Hematopoietic multipotent progenitor cell treated with erythropoietin and hydrocortisone succinate and interleukin-3 and kit ligand, for 4 days (in vitro differentiated cells): ENCODE data around the gene NOL7.

Experiments
- DNase-seq: peaks from one replicate; pipeline ENCODE4 v3.0.0-alpha.2; 2015

Gene NOL7

DNA sequence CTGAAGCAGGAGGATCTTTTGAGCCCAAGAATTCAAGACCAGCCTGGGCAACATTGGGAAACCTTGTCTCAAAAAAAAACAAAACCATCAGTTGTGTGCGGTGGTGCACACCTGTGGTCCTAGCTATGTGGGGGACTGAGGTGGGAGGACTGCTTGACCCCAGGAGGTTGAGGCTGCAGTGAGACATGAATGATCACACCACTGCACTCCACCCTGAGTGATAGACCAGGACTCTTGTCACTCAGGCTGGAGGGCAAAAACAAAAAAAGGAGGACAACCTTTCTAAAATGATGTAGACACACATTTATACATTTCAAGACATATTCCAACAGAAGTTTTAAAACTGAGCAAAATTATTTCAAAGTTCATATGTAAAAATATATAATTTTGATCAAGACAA lies 45.1 kb downstream of the NOL7 start:
- DNase-seq, result no peak

DNA sequence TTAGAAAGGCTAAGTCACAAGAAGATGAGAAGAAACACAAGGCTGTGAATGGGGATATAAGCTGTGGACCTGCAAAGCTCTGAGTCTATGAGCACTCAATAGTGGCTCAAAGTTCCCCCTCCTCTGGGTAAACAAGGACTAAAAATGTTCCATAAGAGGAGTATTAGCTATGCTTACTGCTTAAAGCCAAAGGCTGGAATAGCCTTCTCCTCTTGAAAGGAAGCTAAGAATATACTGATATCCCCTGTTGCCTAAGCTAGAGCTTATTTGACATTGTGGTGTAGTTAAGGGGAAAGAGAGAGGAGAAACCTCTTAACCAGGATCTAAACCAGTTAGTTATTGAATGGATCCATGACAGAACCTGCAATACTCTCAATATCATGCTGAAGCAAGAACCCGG lies 45.8 kb downstream of the NOL7 start:
- DNase-seq, result no peak

DNA sequence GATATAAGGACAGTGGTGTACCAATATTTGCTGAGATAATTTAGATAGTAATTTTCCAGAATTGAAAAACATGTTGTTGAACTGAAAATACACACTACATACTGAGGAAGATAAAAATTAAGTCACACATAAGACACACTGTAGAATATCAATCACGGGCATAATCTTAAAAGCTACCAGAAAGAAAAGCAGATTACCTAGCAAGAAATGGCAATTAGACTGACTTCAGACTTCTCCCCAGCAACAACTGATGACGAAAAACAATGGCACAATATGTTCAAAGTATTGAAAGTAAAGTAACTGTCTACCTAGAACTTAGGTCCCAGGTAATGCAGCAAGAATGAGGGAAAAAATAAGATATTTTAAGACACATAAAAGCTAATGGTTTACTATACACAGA lies 46.5 kb downstream of the NOL7 start:
- DNase-seq, result no peak

DNA sequence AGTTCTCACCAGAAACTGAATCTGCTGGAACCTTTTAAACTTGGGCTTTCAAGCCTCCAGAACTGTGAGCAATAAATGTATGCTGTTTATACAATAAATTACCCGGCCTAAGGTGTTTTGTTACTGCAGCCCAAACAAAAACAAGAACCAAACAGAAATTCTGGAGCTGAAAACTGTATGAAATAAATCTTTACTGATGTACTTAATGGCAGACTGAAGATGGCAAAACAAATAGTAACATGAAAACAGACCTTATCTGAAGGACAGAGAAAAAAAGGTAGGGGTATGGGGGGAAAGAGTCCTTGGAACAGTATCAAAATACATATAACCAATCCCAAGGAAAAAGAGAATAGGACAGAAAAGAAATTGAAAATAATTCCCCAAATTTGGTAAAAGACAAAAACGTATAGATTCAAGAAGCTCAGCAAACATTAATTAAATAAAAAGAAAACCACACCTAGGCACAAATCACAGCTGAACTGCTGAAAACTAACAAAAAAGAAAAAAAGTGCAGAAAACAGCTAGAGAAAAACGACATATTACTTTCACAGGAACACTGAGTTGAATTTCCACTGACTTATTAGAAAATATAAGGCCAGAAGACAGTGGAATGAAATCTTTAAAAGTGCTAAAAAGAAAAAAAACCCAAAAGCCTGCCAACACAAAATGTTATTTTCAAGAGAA lies 47.7 kb downstream of the NOL7 start:
- no peak for DNase-seq

DNA sequence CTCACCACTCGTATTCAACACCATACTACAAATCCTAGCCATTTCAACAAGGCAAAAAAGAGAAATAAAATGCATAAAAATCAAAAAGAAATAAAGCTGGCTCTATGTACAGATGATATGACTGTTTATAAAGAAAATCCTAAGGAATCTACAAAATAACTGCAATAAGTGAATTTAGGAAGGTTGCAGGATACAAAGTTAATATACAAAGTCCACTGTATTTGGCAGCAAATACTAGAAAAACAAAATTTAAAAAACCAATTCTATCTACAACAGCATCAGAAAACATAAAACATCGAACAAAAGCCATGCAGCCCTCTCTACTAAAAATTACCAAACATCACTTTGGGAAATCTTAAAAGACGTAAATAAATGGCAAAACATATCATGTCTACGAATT lies 48.9 kb downstream of the NOL7 start:
- no peak for DNase-seq

DNA sequence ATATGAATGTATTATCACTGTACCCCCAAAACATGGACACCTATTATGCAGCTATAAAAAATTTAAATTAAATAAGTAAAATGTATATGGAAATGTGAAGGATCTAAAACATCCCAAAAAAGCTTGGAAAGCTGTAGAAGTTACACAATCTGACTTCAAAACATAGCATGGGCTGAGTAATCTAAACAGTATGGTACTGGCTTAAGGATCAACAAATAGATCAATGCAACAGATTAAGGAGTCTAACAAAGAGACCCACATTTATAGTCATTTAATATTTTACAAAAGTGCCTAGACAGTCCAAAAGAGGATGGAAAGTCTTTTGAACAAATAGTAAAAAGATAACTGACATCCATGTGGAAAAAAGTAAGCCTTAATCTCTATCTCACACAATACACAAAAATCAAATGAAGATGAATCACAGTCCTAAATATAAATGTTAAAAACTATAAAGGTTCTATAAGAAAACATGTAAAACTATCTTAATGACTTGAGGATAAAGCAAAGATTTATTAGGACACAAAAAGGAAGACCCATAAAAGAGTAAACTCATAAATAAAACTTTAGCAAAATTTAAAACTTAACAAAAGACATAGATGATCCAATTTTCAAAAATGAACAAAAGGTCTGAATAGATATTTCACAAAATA lies 49.7 kb downstream of the NOL7 start:
- no peak for DNase-seq

DNA sequence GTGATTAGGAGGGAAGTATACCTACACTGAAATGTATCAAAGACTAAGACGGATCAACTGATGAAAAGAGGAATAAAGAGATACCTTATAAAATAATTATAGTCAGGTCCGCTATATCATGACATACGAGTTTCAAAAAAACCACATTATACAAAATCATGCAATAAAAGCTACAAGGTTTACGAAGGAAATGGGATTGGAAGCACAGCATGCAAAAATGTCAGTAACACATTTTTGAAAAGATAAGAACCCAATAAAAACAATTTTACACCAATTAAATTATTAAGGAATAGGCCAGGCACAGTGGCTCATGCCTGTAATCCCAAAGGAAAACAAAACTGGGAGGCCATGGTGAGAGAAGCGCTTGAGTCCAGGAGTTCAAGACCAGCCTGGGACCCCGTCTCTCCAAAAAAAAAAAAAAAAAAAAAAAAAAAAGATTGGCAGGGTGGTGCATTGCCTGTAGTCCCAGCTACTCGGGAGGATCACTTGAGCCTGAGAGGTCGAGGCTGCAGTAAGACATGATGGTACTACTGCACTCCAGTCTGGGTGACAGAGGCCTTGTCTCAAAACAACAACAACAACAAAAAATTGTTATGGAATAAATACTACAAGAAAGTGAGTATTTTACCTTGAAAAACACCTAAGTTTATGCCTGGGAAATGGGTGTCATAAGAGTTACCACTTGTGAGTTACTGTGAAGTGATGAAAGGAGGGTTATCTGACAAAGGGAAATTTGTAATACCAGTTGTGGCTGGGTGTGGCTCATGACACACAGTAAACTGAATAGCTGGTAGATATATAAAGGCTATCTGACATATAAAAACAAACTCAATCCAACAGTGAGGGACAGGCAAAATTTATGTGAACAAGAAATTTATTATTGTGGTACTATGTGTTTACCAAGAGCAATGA lies 51.3 kb downstream of the NOL7 start:
- peak; percentile 77 for DNase-seq

DNA sequence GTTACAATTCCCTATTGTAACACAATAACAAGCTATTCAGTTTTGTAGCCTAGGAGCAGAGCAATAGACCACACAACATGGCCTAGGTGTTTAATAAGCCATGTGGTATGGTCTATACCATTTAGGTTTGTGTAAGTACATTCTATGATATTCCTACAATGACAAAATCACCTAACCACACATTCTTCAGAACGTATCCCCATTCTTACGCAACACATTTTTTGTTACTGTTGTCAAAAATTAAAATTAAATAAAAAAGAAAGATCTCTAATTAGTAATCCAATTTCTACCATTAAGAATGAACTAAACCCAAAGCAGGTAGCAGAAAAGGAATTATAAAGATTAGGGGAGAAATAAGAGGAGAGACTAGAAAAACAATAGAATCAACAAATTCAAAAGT lies 52.5 kb downstream of the NOL7 start:
- no peak for DNase-seq

DNA sequence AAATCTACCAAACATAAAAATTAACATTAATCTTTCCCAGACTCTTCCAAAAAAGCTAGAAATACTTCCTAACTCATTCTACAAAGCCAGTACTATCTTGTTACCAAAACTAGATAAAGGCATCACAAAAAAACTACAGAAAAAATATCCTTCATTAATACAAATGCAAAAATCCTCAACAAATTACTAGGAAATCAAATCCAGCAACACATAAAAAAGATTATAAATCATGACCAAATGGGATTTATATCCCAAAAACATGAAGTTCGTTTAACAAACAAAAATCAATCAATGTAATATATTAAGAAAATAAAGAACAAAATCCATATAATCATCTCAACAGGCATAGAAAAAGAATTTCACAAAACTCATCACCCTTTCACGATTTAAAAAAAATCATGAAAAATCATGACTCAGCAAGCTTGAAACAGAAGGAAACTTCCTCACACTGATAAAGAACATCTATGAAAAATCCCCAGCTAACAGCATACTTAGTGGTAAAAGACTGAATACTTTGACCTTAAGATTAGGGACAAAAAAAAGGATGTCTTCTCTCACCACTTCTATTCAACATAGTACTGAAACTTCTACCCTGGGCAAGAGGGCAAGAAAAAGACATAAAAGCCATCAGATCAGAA lies 53.3 kb downstream of the NOL7 start:
- peak; percentile 77 for DNase-seq

DNA sequence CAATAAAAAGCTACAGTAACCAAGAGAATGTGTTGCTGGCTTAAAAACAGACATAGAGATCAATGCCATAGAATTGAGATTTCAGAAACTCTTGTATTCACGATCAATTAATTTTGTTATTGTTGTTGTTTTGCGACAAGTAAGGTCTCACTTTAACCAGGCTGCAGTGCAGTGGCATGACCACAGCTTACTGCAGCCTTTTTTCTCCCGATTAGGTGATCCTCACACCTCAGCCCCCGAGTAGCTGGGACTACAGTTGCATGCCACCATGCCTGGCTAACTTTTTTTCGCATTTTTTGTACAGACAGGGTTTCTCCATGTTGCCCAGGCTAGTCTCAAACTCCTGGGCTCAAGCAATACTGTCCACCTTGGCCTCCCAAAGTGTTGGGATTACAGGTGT lies 54.3 kb downstream of the NOL7 start:
- DNase-seq, result no peak
